Erythroblast (primary cell): ENCODE results near the gene MAGEB16.

Experiments used
- GATA1 ChIP-seq: IDR thresholded peaks from 2 replicates; pipeline ENCODE4 v1.6.1; 2011; ENCODE audit warnings: low read depth, mild to moderate bottlenecking, control low read depth, low read length, moderate library complexity
- POLR2A ChIP-seq: IDR thresholded peaks from 2 replicates; pipeline ENCODE4 v1.6.1; 2011; ENCODE audit warnings: mild to moderate bottlenecking, low read length

- TF ChIP-seq POLR2A (no peak), GATA1 (no peak)
Observed at GRCh38 chrX:35798042-35798441, at the start of gene MAGEB16.
